GM23338 (cell line): ENCODE results near the gene TLR6. TPM values are rescaled to one million over a fixed set of nuclear protein-coding genes. Genes with fewer than 3 reads are reported as not detected.

Source experiments
- ATAC-seq: fragments of 200-7000 bp; cut with Tn5 transposase; 3 replicates; pipeline ENCODE4 v1.9.1; 2020
- DNase-seq: peaks from one replicate; pipeline ENCODE4 v3.0.0-alpha.2; 2015; ENCODE audit warnings: low spot score
- H2AFZ ChIP-seq: fragments of 200-600 bp; sonication (generic); 2 replicates; pipeline ENCODE4 v1.8.0; 2016; ENCODE audit warnings: antibody characterized with exemption, mild to moderate bottlenecking, moderate library complexity
- H3F3A ChIP-seq: fragments of 200-600 bp; sonication (generic); replicated peaks from 2 replicates; pipeline ENCODE4 v1.8.0; 2017; ENCODE audit warnings: antibody characterized with exemption, mixed run types, low read depth
- H3K27ac ChIP-seq: fragments of 200-600 bp; sonication (generic); 2 replicates; pipeline ENCODE4 v1.6.1; 2016; ENCODE audit warnings: low read depth
- H3K27me3 ChIP-seq: fragments of 200-600 bp; sonication (generic); 2 replicates; pipeline ENCODE4 v1.8.0; 2016; ENCODE audit warnings: mild to moderate bottlenecking, mixed run types, moderate library complexity; ENCODE audit not compliant: insufficient read depth
- H3K36me3 ChIP-seq: fragments of 200-600 bp; sonication (generic); 2 replicates; pipeline ENCODE4 v1.8.0; 2016; ENCODE audit warnings: mild to moderate bottlenecking; ENCODE audit not compliant: insufficient read depth
- H3K4me1 ChIP-seq: fragments of 200-600 bp; sonication (generic); 2 replicates; pipeline ENCODE4 v1.8.0; 2016; ENCODE audit warnings: mild to moderate bottlenecking, moderate library complexity; ENCODE audit not compliant: insufficient read depth
- H3K4me2 ChIP-seq: fragments of 200-600 bp; sonication (generic); 2 replicates; pipeline ENCODE4 v1.7.1; 2017; ENCODE audit warnings: mixed run types
- H3K4me3 ChIP-seq: fragments of 200-600 bp; sonication (generic); 2 replicates; pipeline ENCODE4 v1.6.1; 2016; ENCODE audit warnings: mixed run types
- H3K79me2 ChIP-seq: fragments of 200-600 bp; sonication (generic); replicated peaks from 2 replicates; pipeline ENCODE4 v1.8.0; 2017; ENCODE audit warnings: mild to moderate bottlenecking; ENCODE audit not compliant: insufficient read depth
- H3K9me2 ChIP-seq: fragments of 200-600 bp; sonication (generic); 2 replicates; pipeline ENCODE4 v1.8.0; 2017; ENCODE audit not compliant: insufficient read depth
- H4K20me1 ChIP-seq: fragments of 200-600 bp; sonication (generic); replicated peaks from 2 replicates; pipeline ENCODE4 v1.8.0; 2017; ENCODE audit warnings: mild to moderate bottlenecking; ENCODE audit not compliant: insufficient read depth
- H3K27ac Mint-ChIP-seq: 2 replicates; pipeline ENCODE4 v1.8.0; 2020; ENCODE audit warnings: inconsistent platforms, mild to moderate bottlenecking, moderate library complexity, mixed read lengths
- H3K27me3 Mint-ChIP-seq: 3 replicates; pipeline ENCODE4 v1.8.0; 2022; ENCODE audit warnings: low read depth, mild to moderate bottlenecking, moderate library complexity, mixed read lengths, inconsistent platforms; ENCODE audit not compliant: insufficient read depth, poor library complexity
- H3K36me3 Mint-ChIP-seq: 3 replicates; pipeline ENCODE4 v1.8.0; 2021; ENCODE audit warnings: low read depth, mild to moderate bottlenecking, inconsistent platforms, moderate library complexity, mixed read lengths
- H3K4me1 Mint-ChIP-seq: 3 replicates; pipeline ENCODE4 v1.8.0; 2020; ENCODE audit warnings: mild to moderate bottlenecking, inconsistent platforms, mixed read lengths
- H3K4me3 Mint-ChIP-seq: 3 replicates; pipeline ENCODE4 v1.8.0; 2021; ENCODE audit warnings: moderate library complexity, mild to moderate bottlenecking, inconsistent platforms, mixed read lengths
- H3K9me3 Mint-ChIP-seq: 3 replicates; pipeline ENCODE4 v1.8.0; 2020; ENCODE audit warnings: moderate library complexity, mild to moderate bottlenecking, inconsistent platforms, mixed read lengths
- EZH2 ChIP-seq: fragments of 200-600 bp; sonication (generic); IDR thresholded peaks from one replicate; pipeline ENCODE4 v1.8.0; 2017; ENCODE audit warnings: antibody characterized with exemption, mild to moderate bottlenecking, low read depth; ENCODE audit not compliant: unreplicated experiment
- EZH2phosphoT487 ChIP-seq: fragments of 200-600 bp; sonication (generic); IDR thresholded peaks from one replicate; pipeline ENCODE4 v1.8.1; 2018; ENCODE audit warnings: antibody characterized with exemption; ENCODE audit not compliant: unreplicated experiment
- POLR2AphosphoS5 ChIP-seq: IDR thresholded peaks from 2 replicates; pipeline ENCODE4 v1.6.1; 2016; ENCODE audit warnings: antibody characterized with exemption, low read depth
- STAT1 ChIP-seq: IDR thresholded peaks from one replicate; pipeline ENCODE4 v1.6.1; 2016; ENCODE audit warnings: antibody characterized with exemption; ENCODE audit not compliant: unreplicated experiment
- ZNF114 ChIP-seq: fragments of 250-450 bp; sonication (Bioruptor Pico); IDR thresholded peaks from 2 replicates; pipeline ENCODE4 v1.5.0; 2020; ENCODE audit warnings: mild to moderate bottlenecking, moderate library complexity
- ZNF331 ChIP-seq: fragments of 250-450 bp; sonication (Bioruptor Pico); IDR thresholded peaks from 2 replicates; pipeline ENCODE4 v1.5.0; 2020; ENCODE audit warnings: low read depth, mild to moderate bottlenecking, moderate library complexity
- ZNF462 ChIP-seq: fragments of 250-450 bp; sonication (Bioruptor Pico); IDR thresholded peaks from 2 replicates; pipeline ENCODE4 v1.5.0; 2020; ENCODE audit warnings: mild to moderate bottlenecking, moderate library complexity
- polyA plus RNA-seq: library from polyadenylated mRNA; unstranded; fragments of >200 nt; fragmentation: Nextera tagmentation; extraction: Ambion mirVana; gene quantifications from 2 replicates; pipeline ENCODE4 v1.2.1, GENCODE V29; 2016
- total RNA-seq: library from RNA; depleted of rRNA; stranded (reverse); fragments of >200 nt; shearing (Covaris generic); gene quantifications from 2 replicates; pipeline ENCODE4 v1.2.3, GENCODE V29; 2014
- TF ChIP-seq, protein P1 (sequence below): IDR thresholded peaks from 2 replicates; pipeline ENCODE4 v1.6.1; 2016; ENCODE audit warnings: antibody characterized with exemption
- TF ChIP-seq, protein P2 (sequence below), 2 experiments: fragments of 200-600 bp in 1 of 2; sonication (generic) in 1 of 2; conservative IDR thresholded peaks; 2 replicates each; pipeline versions ENCODE4 v1.5.1 to v1.6.1; 2016 to 2017; ENCODE audit warnings: antibody characterized with exemption in 2 of 2, low read depth in 2 of 2, mild to moderate bottlenecking in 2 of 2, moderate library complexity in 1 of 2

Gene TLR6
- total and polyA plus RNA-seq, 2 experiments from 2014 or later, result 0.14 TPM; not detected in 1

GRCh38 chr4:38818441-38818976 lies 38.1 kb downstream of the TLR6 start:
- Histone ChIP-seq H3K36me3 (no peaks in the 10 kb centered on the region), H3F3A (no peaks in the 10 kb centered on the region), H3K27me3 (no peaks in the 10 kb centered on the region), H3K79me2 (no peaks in the 10 kb centered on the region), H3K4me2 (no peak overlapping the region), H3K4me1 (no peaks in the 10 kb centered on the region), H2AFZ (no peak overlapping the region), H4K20me1 (no peaks in the 10 kb centered on the region), H3K27ac (no peak overlapping the region), H3K9me2 (peaks cover 12% of the 10 kb centered on the region; the same call in 1 of the 2 replicates), H3K4me3 (no peak overlapping the region)
- Mint-ChIP-seq H3K36me3 (peaks cover 7% of the 10 kb centered on the region), H3K9me3 (peaks cover 25% of the 10 kb centered on the region), H3K27me3 (peaks cover 5% of the 10 kb centered on the region), H3K27ac (no peak overlapping the region), H3K4me1 (no peaks in the 10 kb centered on the region), H3K4me3 (no peak overlapping the region)
- DNase-seq, result no peak
- no peak for ATAC-seq
- TF ChIP-seq EZH2phosphoT487, result no peak
- no peak for TF ChIP-seq EZH2
- TF ChIP-seq ZNF114, result no peak
- no peak for TF ChIP-seq ZNF331 (CRISPR knock-in tag)
- TF ChIP-seq STAT1, result no peak
- TF ChIP-seq, protein P1, sequence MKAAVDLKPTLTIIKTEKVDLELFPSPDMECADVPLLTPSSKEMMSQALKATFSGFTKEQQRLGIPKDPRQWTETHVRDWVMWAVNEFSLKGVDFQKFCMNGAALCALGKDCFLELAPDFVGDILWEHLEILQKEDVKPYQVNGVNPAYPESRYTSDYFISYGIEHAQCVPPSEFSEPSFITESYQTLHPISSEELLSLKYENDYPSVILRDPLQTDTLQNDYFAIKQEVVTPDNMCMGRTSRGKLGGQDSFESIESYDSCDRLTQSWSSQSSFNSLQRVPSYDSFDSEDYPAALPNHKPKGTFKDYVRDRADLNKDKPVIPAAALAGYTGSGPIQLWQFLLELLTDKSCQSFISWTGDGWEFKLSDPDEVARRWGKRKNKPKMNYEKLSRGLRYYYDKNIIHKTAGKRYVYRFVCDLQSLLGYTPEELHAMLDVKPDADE, result no peak
- no peak for TF ChIP-seq ZNF462 (CRISPR knock-in tag)
- TF ChIP-seq, protein P2, sequence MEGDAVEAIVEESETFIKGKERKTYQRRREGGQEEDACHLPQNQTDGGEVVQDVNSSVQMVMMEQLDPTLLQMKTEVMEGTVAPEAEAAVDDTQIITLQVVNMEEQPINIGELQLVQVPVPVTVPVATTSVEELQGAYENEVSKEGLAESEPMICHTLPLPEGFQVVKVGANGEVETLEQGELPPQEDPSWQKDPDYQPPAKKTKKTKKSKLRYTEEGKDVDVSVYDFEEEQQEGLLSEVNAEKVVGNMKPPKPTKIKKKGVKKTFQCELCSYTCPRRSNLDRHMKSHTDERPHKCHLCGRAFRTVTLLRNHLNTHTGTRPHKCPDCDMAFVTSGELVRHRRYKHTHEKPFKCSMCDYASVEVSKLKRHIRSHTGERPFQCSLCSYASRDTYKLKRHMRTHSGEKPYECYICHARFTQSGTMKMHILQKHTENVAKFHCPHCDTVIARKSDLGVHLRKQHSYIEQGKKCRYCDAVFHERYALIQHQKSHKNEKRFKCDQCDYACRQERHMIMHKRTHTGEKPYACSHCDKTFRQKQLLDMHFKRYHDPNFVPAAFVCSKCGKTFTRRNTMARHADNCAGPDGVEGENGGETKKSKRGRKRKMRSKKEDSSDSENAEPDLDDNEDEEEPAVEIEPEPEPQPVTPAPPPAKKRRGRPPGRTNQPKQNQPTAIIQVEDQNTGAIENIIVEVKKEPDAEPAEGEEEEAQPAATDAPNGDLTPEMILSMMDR (conservative IDR thresholded peaks at IDR 0.05; ENCODE audit: low read depth in 2 of 2), result no peak
- no peak for TF ChIP-seq POLR2AphosphoS5
